ENCODE data around the gene MSTO1.
A peak's percentile ranks its signal among the peaks of the same experiment; 100 is the strongest.

- TF ChIP-seq, protein P1, sequence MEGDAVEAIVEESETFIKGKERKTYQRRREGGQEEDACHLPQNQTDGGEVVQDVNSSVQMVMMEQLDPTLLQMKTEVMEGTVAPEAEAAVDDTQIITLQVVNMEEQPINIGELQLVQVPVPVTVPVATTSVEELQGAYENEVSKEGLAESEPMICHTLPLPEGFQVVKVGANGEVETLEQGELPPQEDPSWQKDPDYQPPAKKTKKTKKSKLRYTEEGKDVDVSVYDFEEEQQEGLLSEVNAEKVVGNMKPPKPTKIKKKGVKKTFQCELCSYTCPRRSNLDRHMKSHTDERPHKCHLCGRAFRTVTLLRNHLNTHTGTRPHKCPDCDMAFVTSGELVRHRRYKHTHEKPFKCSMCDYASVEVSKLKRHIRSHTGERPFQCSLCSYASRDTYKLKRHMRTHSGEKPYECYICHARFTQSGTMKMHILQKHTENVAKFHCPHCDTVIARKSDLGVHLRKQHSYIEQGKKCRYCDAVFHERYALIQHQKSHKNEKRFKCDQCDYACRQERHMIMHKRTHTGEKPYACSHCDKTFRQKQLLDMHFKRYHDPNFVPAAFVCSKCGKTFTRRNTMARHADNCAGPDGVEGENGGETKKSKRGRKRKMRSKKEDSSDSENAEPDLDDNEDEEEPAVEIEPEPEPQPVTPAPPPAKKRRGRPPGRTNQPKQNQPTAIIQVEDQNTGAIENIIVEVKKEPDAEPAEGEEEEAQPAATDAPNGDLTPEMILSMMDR (optimal IDR thresholded peaks at IDR 0.05 in 1 of 3, IDR thresholded peaks at IDR 0.05 in 1 of 3, conservative IDR thresholded peaks at IDR 0.05 in 1 of 3; ENCODE audit: extremely low read depth in 1 of 3, insufficient read depth in 2 of 3, low read length in 3 of 3): peak; percentile 53 to 76 (median 65)
- no peak for TF ChIP-seq EZH2 (IDR thresholded peaks at IDR 0.05; ENCODE audit: low read length)
Observed at GRCh38 chr1:155648207-155649147, 38.5 kb downstream of the MSTO1 start.

Measured in keratinocyte (primary cell).